Neutrophil (primary cell): ENCODE data around the gene ZNF618.

Experiments
- H3K27ac ChIP-seq: fragments of 200-600 bp; sonication (generic); 2 replicates; pipeline ENCODE4 v1.5.1; 2016; ENCODE audit warnings: mild to moderate bottlenecking, moderate library complexity
- H3K27me3 ChIP-seq: fragments of 200-600 bp; sonication (generic); 2 replicates; pipeline ENCODE4 v1.6.0; 2016; ENCODE audit warnings: mild to moderate bottlenecking
- H3K36me3 ChIP-seq: fragments of 200-600 bp; sonication (generic); 2 replicates; pipeline ENCODE4 v1.5.1; 2017
- H3K4me1 ChIP-seq, 2 experiments: fragments of 200-600 bp in 1 of 2; sonication (generic) in 1 of 2; 1 replicate in 1 of 2; 2 replicates in 1 of 2; pipeline versions ENCODE4 v1.5.1 to v1.6.1; 2013 to 2016; ENCODE audit warnings: low read depth in 1 of 2, low read length in 1 of 2, mild to moderate bottlenecking in 1 of 2, moderate library complexity in 1 of 2; ENCODE audit not compliant: control insufficient read depth in 1 of 2, insufficient read depth in 1 of 2
- H3K4me3 ChIP-seq, 2 experiments: fragments of 200-600 bp in 1 of 2; sonication (generic) in 1 of 2; 1 replicate in 1 of 2; 2 replicates in 1 of 2; pipeline ENCODE4 v1.5.1; 2013 to 2016; ENCODE audit warnings: low read depth in 1 of 2, low read length in 1 of 2, mild to moderate bottlenecking in 1 of 2, moderate library complexity in 1 of 2
- H3K9me3 ChIP-seq: fragments of 200-600 bp; sonication (generic); 2 replicates; pipeline ENCODE4 v1.5.1; 2016
- TF ChIP-seq, protein P1 (sequence below): fragments of 200-600 bp; sonication (generic); IDR thresholded peaks from 2 replicates; pipeline ENCODE4 v1.5.1; 2016; ENCODE audit warnings: antibody characterized with exemption

Gene ZNF618

DNA sequence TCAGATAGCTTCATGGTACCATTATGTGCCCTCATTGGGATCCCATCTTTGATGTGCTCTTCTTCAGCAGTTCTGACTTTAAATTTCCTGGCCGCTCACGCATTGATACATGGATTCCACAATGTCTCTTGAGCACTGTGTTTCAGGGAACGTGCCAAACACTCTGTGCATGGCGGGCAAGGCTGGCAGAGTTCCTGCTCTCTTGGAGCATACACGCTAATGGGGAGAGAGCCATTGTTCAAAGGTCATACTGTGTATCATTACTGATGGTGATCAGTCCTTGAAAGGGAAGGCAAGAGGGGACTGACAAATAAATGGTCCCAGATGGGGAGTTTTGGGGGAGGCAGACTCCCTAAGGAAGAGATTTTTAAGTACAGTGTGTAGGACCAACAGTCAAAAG lies 149.7 kb downstream of the ZNF618 start:
- Histone ChIP-seq H3K27ac (no peak overlapping the region), H3K9me3 (no peaks in the 10 kb centered on the region), H3K36me3 (no peaks in the 10 kb centered on the region), H3K4me3 (no peak overlapping the region), H3K4me1 (no peaks in the 10 kb centered on the region), H3K27me3 (no peaks in the 10 kb centered on the region)
- TF ChIP-seq, protein P1, sequence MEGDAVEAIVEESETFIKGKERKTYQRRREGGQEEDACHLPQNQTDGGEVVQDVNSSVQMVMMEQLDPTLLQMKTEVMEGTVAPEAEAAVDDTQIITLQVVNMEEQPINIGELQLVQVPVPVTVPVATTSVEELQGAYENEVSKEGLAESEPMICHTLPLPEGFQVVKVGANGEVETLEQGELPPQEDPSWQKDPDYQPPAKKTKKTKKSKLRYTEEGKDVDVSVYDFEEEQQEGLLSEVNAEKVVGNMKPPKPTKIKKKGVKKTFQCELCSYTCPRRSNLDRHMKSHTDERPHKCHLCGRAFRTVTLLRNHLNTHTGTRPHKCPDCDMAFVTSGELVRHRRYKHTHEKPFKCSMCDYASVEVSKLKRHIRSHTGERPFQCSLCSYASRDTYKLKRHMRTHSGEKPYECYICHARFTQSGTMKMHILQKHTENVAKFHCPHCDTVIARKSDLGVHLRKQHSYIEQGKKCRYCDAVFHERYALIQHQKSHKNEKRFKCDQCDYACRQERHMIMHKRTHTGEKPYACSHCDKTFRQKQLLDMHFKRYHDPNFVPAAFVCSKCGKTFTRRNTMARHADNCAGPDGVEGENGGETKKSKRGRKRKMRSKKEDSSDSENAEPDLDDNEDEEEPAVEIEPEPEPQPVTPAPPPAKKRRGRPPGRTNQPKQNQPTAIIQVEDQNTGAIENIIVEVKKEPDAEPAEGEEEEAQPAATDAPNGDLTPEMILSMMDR: no peak

DNA sequence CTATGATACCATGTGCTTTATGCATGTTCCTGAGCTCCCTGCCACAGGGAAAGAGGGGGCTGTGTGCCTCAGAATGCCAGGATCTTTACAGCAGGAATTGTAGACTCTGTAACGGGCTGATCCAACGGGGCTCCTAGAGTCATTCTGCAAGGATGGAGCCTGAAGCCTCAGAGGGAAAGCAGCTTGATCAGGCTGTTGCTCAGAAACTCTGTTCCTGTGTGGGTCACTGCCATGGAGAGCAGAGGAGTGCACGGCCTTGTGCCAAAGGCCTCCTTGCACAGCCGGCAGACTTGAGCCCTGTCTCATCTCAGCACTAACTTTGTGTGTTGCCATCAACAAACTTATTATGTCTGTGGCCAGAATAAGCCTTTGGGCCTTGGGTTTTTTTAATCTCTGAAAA lies 150.2 kb downstream of the ZNF618 start:
- H3K4me3 ChIP-seq: no peak overlapping the region
- no peaks in the 10 kb centered on the region for H3K9me3 ChIP-seq
- no peaks in the 10 kb centered on the region for H3K4me1 ChIP-seq
- TF ChIP-seq, protein P1: no peak
- no peak overlapping the region for H3K27ac ChIP-seq
- no peaks in the 10 kb centered on the region for H3K27me3 ChIP-seq
- H3K36me3 ChIP-seq: no peaks in the 10 kb centered on the region

DNA sequence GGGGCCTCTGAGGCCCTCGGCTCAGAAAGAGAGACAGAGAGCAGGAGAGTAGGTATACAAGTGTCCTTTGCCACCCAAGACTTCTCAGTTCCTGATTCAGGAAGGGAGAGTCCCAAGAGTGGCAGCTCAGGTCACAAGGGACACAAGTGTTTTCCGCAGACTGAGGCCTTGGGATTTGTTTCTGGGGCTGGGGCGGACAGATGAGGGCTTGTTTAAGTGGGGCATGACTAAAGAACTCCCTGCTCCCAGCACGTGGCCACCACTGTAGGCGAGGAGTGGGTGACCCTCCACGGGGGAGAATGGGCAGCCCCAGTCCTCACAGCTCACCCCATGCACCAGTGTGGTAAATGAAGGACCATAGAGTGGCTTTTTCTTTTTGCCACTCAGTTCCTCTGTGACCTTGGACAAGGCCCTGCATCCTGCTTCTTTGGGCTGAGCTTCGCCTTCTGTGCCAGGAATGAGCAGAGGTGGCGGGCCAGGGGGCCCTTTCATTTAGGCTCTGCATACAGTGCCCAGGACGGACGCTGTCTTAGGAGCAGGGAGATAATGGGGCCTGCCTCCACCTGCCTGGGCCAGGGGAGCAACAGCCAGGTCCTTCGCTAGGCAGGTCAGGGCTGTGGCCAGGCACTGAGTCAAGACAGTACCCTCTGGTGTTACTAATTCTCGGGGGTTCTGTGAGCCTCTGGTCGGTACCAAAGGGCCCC lies 151.2 kb downstream of the ZNF618 start:
- Histone ChIP-seq H3K4me3 (no peak overlapping the region), H3K27ac (no peak overlapping the region), H3K36me3 (no peaks in the 10 kb centered on the region), H3K27me3 (no peaks in the 10 kb centered on the region), H3K9me3 (no peaks in the 10 kb centered on the region), H3K4me1 (no peaks in the 10 kb centered on the region)
- TF ChIP-seq, protein P1: no peak

DNA sequence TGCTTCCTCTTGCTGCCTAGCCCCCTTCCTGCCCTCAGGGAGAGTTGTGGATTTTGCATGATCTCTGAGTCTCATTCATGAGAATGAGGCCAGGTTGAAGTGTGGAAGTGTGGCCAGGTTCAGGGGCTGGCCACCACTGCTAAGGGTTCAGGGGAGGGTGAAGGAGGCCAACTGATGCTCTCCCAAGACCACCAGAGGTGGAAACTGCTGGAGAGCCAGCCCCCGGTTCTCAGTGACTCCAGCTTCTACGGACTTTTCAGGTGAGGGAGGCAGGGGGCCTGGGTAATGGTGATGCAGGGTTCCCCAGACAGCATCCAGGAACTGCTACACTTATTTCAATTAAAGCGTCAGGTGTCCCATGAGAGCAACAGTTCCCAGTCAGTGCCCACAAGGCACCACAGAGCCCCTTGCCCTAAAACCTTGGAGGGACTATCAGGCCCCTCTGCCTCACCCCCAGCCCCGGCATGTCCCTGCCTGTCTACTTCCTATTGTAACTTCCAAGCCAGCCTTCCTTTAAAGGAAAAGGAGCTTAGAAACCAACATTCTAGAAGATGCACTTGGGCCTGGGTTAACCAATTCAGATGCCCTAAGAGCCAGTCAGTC lies 151.9 kb downstream of the ZNF618 start:
- H3K4me3 ChIP-seq: no peak overlapping the region
- H3K27me3 ChIP-seq: no peaks in the 10 kb centered on the region
- TF ChIP-seq, protein P1: no peak
- no peaks in the 10 kb centered on the region for H3K9me3 ChIP-seq
- no peaks in the 10 kb centered on the region for H3K36me3 ChIP-seq
- no peak overlapping the region for H3K27ac ChIP-seq
- no peaks in the 10 kb centered on the region for H3K4me1 ChIP-seq

DNA sequence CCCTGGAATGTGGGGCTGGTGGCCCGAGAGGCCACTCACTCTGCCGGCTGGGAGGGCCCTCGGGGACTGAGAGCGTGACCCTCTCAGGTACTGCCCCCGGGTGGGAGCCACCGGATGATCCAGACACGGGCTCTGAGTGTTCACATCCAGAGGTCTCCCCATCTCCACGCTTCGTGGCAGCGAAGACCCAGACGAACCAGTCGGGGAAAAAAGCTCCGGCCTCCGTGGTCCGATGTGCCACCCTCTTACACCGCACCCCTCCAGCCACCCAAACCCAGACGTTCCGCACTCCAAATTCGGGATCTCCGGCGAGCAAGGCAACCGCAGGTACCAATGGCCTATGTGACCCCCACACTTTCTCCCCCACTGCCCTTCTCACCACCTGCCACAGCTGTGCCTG lies 152.5 kb downstream of the ZNF618 start:
- H3K4me3 ChIP-seq: no peak overlapping the region
- TF ChIP-seq, protein P1: no peak
- H3K27me3 ChIP-seq: no peaks in the 10 kb centered on the region
- no peaks in the 10 kb centered on the region for H3K4me1 ChIP-seq
- H3K9me3 ChIP-seq: no peaks in the 10 kb centered on the region
- no peak overlapping the region for H3K27ac ChIP-seq
- H3K36me3 ChIP-seq: no peaks in the 10 kb centered on the region
